ENCODE measurements around the gene SPEM2. TPM values are rescaled to one million over a fixed set of nuclear protein-coding genes. Genes with fewer than 3 reads are reported as not detected.

SPEM2 gene
- total and polyA plus RNA-seq, 2 of the 4 experiments (the other 2 are of a cell fraction), result not detected

GRCh38 chr17:7428557-7428956 lies 3.1 kb downstream of the SPEM2 start, which contains the start of gene SPEM3:
Gene SPEM3, plus strand, starts transcription at chr17:7428857. Its CDS starts 46 bp downstream, at chr17:7428903.
- Histone ChIP-seq H2BK20ac (ENCODE audit: low read depth, low read length) (no peak within 1 kb of the TSS), H3K36me3 (ENCODE audit: control insufficient read depth, insufficient read depth, low read length) (no peaks in the 10 kb centered on the region), H3K4me3 (ENCODE audit: insufficient read depth, low read depth, low read length) (no peak within 1 kb of the TSS), H4K5ac (ENCODE audit: low read depth, low read length) (no peak within 1 kb of the TSS), H2AK5ac (ENCODE audit: low read depth, low read length) (no peak within 1 kb of the TSS), H3K4ac (ENCODE audit: low read depth, low read length) (no peak within 1 kb of the TSS), H3K27me3 (ENCODE audit: control insufficient read depth, insufficient read depth, low read length) (peaks cover 2% of the 10 kb centered on the region; the same call in 1 of the 2 replicates), H3K9me1 (ENCODE audit: insufficient read depth, low read length) (0 out of 2 replicates have a peak, but pooled peaks cover 2% of the 10 kb centered on the region), H3K4me1 (ENCODE audit: control insufficient read depth, insufficient read depth, low read length) (no peaks in the 10 kb centered on the region), H2AFZ (replicated peaks; ENCODE audit: low read length, poor library complexity) (peak within 1 kb of the TSS; percentile 32), H4K91ac (ENCODE audit: insufficient read depth, low read depth, low read length) (no peak within 1 kb of the TSS), H2BK5ac (ENCODE audit: low read depth, low read length, poor library complexity, severe bottlenecking) (no peak within 1 kb of the TSS), H2AK9ac (replicated peaks; ENCODE audit: low read depth, low read length, poor library complexity) (peak within 1 kb of the TSS; percentile 5), H2BK120ac (ENCODE audit: low read depth, low read length) (no peak within 1 kb of the TSS), H3K23ac (ENCODE audit: low read depth, low read length) (no peak within 1 kb of the TSS), H3K56ac (ENCODE audit: extremely low read depth, insufficient read depth, low read length) (no peak within 1 kb of the TSS), H4K20me1 (ENCODE audit: insufficient read depth, low read length) (no peaks in the 10 kb centered on the region), H3K9ac (ENCODE audit: low read depth, low read length) (no peak within 1 kb of the TSS), H3K27ac (ENCODE audit: insufficient read depth, low read length) (no peak within 1 kb of the TSS), H3K18ac (ENCODE audit: low read depth, low read length) (no peak within 1 kb of the TSS), H4K8ac (ENCODE audit: low read depth in 2 of 2, low read length in 2 of 2) (no peak within 1 kb of the TSS), H3K9me3 (ENCODE audit: control insufficient read depth, insufficient read depth, low read length) (no peaks in the 10 kb centered on the region), H3K4me2 (ENCODE audit: low read depth, low read length) (no peak within 1 kb of the TSS), H3K79me1 (ENCODE audit: low read depth in 1 of 2, low read length in 2 of 2) (no peaks in the 10 kb centered on the region), H3K14ac (replicated peaks; ENCODE audit: low read depth, low read length) (no peak within 1 kb of the TSS), H2BK15ac (ENCODE audit: low read depth, low read length) (no peak within 1 kb of the TSS)
- 53% methylated on average over 2 of the region's 5 CpGs; no CpG with 5 or more reads in 1 of the 2 experiments for WGBS, 2 experiments (ENCODE audit: extremely low coverage in 2 of 2, insufficient read length in 1 of 2)
- ChIA-PET CTCF (no interaction called here), POLR2A (ENCODE audit: unreplicated experiment) (no interaction called here)
- DNase-seq, result no peak
- in situ Hi-C loops (cut with MboI; ENCODE audit: low sequenced_read_pairs) (no loop called here), dilution Hi-C loops (cut with HindIII; ENCODE audit: low sequenced_read_pairs, unreplicated experiment) (no loop called here), intact Hi-C loops (cut with micrococcal nuclease) (no loop called here)
- TF ChIP-seq, protein P1, sequence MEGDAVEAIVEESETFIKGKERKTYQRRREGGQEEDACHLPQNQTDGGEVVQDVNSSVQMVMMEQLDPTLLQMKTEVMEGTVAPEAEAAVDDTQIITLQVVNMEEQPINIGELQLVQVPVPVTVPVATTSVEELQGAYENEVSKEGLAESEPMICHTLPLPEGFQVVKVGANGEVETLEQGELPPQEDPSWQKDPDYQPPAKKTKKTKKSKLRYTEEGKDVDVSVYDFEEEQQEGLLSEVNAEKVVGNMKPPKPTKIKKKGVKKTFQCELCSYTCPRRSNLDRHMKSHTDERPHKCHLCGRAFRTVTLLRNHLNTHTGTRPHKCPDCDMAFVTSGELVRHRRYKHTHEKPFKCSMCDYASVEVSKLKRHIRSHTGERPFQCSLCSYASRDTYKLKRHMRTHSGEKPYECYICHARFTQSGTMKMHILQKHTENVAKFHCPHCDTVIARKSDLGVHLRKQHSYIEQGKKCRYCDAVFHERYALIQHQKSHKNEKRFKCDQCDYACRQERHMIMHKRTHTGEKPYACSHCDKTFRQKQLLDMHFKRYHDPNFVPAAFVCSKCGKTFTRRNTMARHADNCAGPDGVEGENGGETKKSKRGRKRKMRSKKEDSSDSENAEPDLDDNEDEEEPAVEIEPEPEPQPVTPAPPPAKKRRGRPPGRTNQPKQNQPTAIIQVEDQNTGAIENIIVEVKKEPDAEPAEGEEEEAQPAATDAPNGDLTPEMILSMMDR (conservative IDR thresholded peaks at IDR 0.05; ENCODE audit: low read depth, low read length), result no peak
- no peak for TF ChIP-seq MXI1 (IDR thresholded peaks at IDR 0.05; ENCODE audit: borderline replicate concordance, low read depth, low read length)
- TF ChIP-seq NFE2L2 (IDR thresholded peaks at IDR 0.05; ENCODE audit: low read depth, low read length), result no peak
- TF ChIP-seq, protein P2, sequence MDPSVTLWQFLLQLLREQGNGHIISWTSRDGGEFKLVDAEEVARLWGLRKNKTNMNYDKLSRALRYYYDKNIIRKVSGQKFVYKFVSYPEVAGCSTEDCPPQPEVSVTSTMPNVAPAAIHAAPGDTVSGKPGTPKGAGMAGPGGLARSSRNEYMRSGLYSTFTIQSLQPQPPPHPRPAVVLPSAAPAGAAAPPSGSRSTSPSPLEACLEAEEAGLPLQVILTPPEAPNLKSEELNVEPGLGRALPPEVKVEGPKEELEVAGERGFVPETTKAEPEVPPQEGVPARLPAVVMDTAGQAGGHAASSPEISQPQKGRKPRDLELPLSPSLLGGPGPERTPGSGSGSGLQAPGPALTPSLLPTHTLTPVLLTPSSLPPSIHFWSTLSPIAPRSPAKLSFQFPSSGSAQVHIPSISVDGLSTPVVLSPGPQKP (IDR thresholded peaks at IDR 0.05; ENCODE audit: borderline replicate concordance, low read depth, low read length), result no peak
- no peak for TF ChIP-seq CHD1 (IDR thresholded peaks at IDR 0.05; ENCODE audit: low read depth, low read length)
- TF ChIP-seq RAD21 (IDR thresholded peaks at IDR 0.05; ENCODE audit: low read length), result no peak
- no peak for TF ChIP-seq MAZ (IDR thresholded peaks at IDR 0.05; ENCODE audit: borderline replicate concordance, low read depth, low read length)
- TF ChIP-seq MAFK (IDR thresholded peaks at IDR 0.05; ENCODE audit: low read depth, low read length), result no peak
- no peak for TF ChIP-seq BHLHE40 (IDR thresholded peaks at IDR 0.05; ENCODE audit: low read depth, low read length)
- TF ChIP-seq RFX5 (IDR thresholded peaks at IDR 0.05; ENCODE audit: low read depth, low read length), result no peak
- no peak for TF ChIP-seq SMC3 (IDR thresholded peaks at IDR 0.05; ENCODE audit: low read depth, low read length)
- no peak for TF ChIP-seq FOS (IDR thresholded peaks at IDR 0.05; ENCODE audit: low read depth, low read length)
- no peak for TF ChIP-seq RCOR1 (IDR thresholded peaks at IDR 0.05; ENCODE audit: insufficient replicate concordance, low read length)
- TF ChIP-seq POLR2A (IDR thresholded peaks at IDR 0.05; ENCODE audit: low read depth, low read length), result no peak
- no peak for TF ChIP-seq CEBPB (IDR thresholded peaks at IDR 0.05; ENCODE audit: low read depth, low read length)
- TF ChIP-seq, protein P3, sequence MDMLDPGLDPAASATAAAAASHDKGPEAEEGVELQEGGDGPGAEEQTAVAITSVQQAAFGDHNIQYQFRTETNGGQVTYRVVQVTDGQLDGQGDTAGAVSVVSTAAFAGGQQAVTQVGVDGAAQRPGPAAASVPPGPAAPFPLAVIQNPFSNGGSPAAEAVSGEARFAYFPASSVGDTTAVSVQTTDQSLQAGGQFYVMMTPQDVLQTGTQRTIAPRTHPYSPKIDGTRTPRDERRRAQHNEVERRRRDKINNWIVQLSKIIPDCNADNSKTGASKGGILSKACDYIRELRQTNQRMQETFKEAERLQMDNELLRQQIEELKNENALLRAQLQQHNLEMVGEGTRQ (IDR thresholded peaks at IDR 0.05; ENCODE audit: low read depth, low read length), result no peak
- ATAC-seq (ENCODE audit: low read depth), result no peak
- BruUV-seq (replicated peaks), result no TSS peak
